GM10266 (cell line): ENCODE measurements around the gene TSGA10IP.

ENCODE experiments used
- DNase-seq: peaks from one replicate; pipeline ENCODE4 v3.0.0; 2012; ENCODE audit errors: extremely low spot score
- CTCF ChIP-seq: IDR thresholded peaks from 2 replicates; pipeline ENCODE4 v1.5.1; 2012; ENCODE audit warnings: mild to moderate bottlenecking, low read depth; ENCODE audit not compliant: control insufficient read depth, insufficient read depth; ENCODE audit errors: missing control alignments

TSGA10IP gene

GRCh38 chr11:65967329-65967934 is 22.2 kb downstream of the TSGA10IP start:
- TF ChIP-seq CTCF: no peak
- DNase-seq: no peak

DNA sequence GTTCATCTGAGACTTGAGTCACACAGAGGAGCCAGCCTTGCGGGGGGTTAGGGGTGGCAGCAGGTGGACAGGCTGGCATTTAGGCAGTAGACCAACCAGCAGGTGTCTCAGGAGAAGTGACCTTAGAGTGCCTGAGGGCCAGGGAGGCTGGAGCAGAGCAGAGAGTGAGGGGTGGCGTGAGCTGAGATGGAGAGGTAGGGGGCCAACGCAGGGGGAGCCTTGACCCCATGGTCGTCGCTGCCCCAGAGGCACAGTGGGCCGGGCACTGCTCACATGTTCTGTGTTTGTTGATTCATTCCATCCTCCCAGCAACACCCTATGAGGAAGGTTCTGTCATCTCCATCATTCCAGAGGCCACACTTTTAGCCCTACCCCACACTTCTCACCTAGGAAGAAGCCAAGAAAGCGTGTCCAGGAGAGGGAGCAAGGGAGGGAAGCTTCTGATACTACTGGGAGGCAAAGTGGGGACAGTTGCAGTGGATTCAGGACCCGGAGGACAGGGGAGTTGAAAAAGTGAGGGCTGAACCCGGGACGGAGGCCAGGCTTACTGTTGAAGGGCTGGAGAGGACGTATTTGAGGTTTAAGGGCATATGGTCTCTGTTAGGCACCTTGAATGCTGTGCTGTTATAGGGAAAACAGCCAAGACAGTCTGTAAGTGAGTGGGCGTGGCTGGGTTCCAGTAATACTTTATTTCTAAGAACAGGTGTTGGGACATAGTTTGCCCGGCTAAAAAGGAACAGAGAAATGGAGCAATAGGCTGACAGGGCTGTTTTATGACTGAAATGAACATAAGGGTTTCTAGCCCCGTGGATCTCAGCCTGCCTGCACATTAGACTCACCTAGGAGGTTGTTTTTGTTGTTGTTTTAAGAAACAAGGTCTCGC is 23.6 kb downstream of the TSGA10IP start:
- TF ChIP-seq CTCF: no peak

DNA sequence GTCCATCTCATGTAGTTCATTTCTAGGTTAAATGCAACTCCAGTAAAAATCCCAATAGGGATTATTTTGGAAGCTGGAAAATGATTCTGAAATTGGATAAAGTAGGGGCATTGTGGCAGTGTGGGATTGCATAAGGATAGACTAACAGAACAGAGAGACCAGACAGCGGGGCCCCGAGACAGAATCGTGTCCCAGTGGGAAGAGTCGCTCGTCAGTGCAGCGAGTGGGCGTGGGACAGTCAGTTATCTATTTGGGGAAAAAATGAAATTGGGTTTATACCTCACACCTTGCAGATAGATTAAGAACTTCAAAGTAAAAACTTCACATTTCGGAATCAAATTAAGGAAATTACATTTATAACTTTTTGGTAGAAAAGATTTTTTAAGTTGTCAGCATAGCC is 26.8 kb downstream of the TSGA10IP start:
- no peak for TF ChIP-seq CTCF
- DNase-seq: no peak

More for the DNA sequence above, 23.6 kb downstream of the TSGA10IP start:
- DNase-seq: no peak

- no peak for DNase-seq
- TF ChIP-seq CTCF: no peak
These were observed 28.3 kb downstream of the TSGA10IP start for GRCh38 chr11:65973439-65974110.

- no peak for TF ChIP-seq CTCF
These were observed 30.5 kb downstream of the TSGA10IP start for GRCh38 chr11:65975771-65976170.

DNA sequence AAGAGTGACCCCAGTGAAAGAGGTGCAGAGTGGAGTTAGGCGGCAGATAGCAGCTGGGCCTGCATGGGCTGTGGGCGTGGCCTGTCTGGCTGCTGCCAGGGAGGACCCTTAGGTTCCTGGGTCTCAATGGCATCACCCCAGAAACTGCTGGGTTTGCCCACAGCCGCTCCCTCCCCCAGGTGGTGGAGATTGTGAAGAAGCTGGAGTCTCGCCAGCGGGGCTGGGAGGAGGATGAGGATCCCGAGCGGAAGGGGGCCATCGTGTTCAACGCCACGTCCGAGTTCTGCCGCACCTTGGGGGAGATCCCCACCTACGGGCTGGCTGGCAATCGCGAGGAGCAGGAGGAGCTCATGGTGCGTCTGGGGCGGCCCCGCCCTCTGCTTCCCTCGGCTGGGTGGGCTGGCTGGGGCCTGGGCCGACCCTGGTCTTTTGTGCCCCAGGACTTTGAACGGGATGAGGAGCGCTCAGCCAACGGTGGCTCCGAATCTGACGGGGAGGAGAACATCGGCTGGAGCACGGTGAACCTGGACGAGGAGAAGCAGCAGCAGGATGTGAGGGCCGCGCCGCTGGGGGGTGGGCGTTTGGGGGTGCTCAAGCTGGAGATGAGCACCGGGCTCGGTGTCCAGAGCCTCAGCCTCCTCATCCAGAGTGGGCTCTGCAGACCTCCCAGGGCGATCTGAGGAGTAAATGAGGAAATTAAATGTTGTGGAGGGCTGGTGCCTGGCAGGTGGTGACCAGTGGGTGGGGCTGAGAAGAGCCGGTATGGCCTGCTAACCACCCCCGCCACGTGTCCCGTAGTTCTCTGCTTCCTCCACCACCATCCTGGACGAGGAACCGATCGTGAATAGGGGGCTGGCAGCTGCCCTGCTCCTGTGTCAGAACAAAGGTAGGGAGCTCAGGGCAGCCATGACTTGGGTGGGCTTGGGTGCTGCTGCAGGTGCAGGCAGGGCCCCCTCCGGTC is 31.2 kb downstream of the TSGA10IP start:
- no peak for DNase-seq
- TF ChIP-seq CTCF: no peak

More at GRCh38 chr11:65975771-65976170, 30.5 kb downstream of the TSGA10IP start:
- no peak for DNase-seq
